ENCODE results near the gene MAST1. TPM values are rescaled to one million over a fixed set of nuclear protein-coding genes. Genes with fewer than 3 reads are reported as not detected.
"Not testable (repeated sequence)": the region's sequence is repeated elsewhere in the genome, so short reads cannot be mapped to it uniquely, and the experiment has no call there.

The MAST1 gene
- total RNA-seq, 1 donor from 2014 or later, result 3.5 TPM

GRCh38 chr19:12899891-12900518, 61.7 kb downstream of the MAST1 start:
- peaks cover under 1% of the 10 kb centered on the region for H3K36me3 Mint-ChIP-seq
- H3K4me3 Mint-ChIP-seq, result no peak overlapping the region
- H3K4me1 Mint-ChIP-seq (ENCODE audit: unreplicated experiment), result no peaks in the 10 kb centered on the region
- no peak overlapping the region for H3K27ac Mint-ChIP-seq
- H3K9me3 Mint-ChIP-seq, result no peaks in the 10 kb centered on the region
- no peak for TF ChIP-seq CTCF (conservative IDR thresholded peaks at IDR 0.05)
- H3K27me3 Mint-ChIP-seq, result no peaks in the 10 kb centered on the region
- no peak for DNase-seq (ENCODE audit: extremely low spot score, unreplicated experiment)

GRCh38 chr19:12907166-12907565, 68.9 kb downstream of the MAST1 start:
- Mint-ChIP-seq H3K27ac (no peak overlapping the region), H3K4me3 (no peak overlapping the region), H3K4me1 (ENCODE audit: unreplicated experiment) (peaks cover under 1% of the 10 kb centered on the region), H3K36me3 (no peaks in the 10 kb centered on the region), H3K27me3 (no peaks in the 10 kb centered on the region), H3K9me3 (no peaks in the 10 kb centered on the region)
- DNase-seq (ENCODE audit: extremely low spot score, unreplicated experiment), result no peak
- TF ChIP-seq CTCF (conservative IDR thresholded peaks at IDR 0.05), result no peak

- H3K36me3 Mint-ChIP-seq, result no peaks in the 10 kb centered on the region
- peaks cover 19% of the 10 kb centered on the region for H3K4me1 Mint-ChIP-seq (ENCODE audit: unreplicated experiment)
- peak overlapping the region; percentile 75 for H3K4me3 Mint-ChIP-seq
- no peak for DNase-seq (ENCODE audit: extremely low spot score, unreplicated experiment)
- no peak for TF ChIP-seq CTCF (conservative IDR thresholded peaks at IDR 0.05)
- peak overlapping the region; percentile 86 for H3K27ac Mint-ChIP-seq
- no peaks in the 10 kb centered on the region for H3K9me3 Mint-ChIP-seq
- H3K27me3 Mint-ChIP-seq, result no peaks in the 10 kb centered on the region
Observed at GRCh38 chr19:12912571-12912970, 74.3 kb downstream of the MAST1 start.

- Mint-ChIP-seq H3K9me3 (no peaks in the 10 kb centered on the region), H3K4me3 (peak overlapping the region; percentile 75), H3K27ac (peak overlapping the region; percentile 86), H3K4me1 (ENCODE audit: unreplicated experiment) (peaks cover 19% of the 10 kb centered on the region), H3K27me3 (no peaks in the 10 kb centered on the region), H3K36me3 (no peaks in the 10 kb centered on the region)
- TF ChIP-seq CTCF (conservative IDR thresholded peaks at IDR 0.05), result no peak
- no peak for DNase-seq (ENCODE audit: extremely low spot score, unreplicated experiment)
Observed at GRCh38 chr19:12913011-12913561, 74.8 kb downstream of the MAST1 start.

- no peak for DNase-seq (ENCODE audit: extremely low spot score, unreplicated experiment)
- no peak overlapping the region for H3K4me3 Mint-ChIP-seq
- H3K36me3 Mint-ChIP-seq, result no peaks in the 10 kb centered on the region
- H3K27ac Mint-ChIP-seq, result peak overlapping the region; percentile 86
- H3K4me1 Mint-ChIP-seq (ENCODE audit: unreplicated experiment), result peaks cover 19% of the 10 kb centered on the region
- no peaks in the 10 kb centered on the region for H3K27me3 Mint-ChIP-seq
- no peak for TF ChIP-seq CTCF (conservative IDR thresholded peaks at IDR 0.05)
- H3K9me3 Mint-ChIP-seq, result no peaks in the 10 kb centered on the region
Observed at GRCh38 chr19:12913851-12914690, 75.8 kb downstream of the MAST1 start.

GRCh38 chr19:12915860-12916259, 77.5 kb downstream of the MAST1 start:
- not testable (repeated sequence) for H3K27me3 Mint-ChIP-seq; H3K9me3 Mint-ChIP-seq; DNase-seq (ENCODE audit: extremely low spot score, unreplicated experiment); H3K27ac Mint-ChIP-seq; H3K4me3 Mint-ChIP-seq; H3K36me3 Mint-ChIP-seq
- peaks cover 19% of the 10 kb centered on the region for H3K4me1 Mint-ChIP-seq (ENCODE audit: unreplicated experiment)

Data from type B pancreatic cell (in vitro differentiated cells).